ENCODE results near the gene PXMP4.

DNA sequence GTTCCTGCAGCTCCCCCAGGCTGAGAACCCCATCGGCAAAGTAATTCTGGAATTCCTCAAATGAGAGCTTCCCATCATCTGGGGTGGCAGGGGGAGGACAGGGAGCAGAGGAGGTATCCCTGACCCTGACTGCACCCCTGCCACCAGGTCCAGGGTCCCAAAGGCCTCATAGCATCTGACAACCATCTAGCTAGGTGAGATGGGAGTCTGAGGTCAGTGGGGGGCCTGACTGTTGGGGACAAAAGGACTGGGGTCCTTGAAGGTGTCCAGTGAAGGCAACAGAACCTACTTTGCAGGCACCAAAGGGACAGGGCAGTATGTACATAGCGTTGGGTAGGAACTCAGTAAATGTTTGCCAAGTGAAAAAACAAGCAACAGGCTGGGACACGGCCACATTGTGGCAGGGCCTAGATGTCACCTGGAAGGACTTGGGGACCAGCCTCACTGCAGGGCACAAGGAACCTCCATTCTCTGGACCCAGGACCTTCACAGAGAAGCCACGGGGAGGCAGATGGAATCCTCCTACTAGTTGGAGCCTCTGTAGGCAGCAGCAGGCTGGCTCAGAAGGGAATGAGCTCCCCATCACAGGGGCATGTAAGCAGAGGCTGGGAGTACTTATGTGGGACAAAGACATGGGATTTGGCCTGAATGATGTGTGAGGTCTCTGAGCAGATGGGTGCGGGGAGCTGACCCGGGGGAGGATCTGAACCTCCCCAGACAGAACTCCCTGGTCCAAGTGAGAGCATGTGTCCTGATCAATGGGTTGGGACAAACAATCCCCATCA, 49.2 kb downstream of the PXMP4 start:
- no peak for TF ChIP-seq EZH2 (IDR thresholded peaks at IDR 0.05; ENCODE audit: borderline replicate concordance, low read depth, low read length, poor library complexity, severe bottlenecking)
- TF ChIP-seq, protein P1, sequence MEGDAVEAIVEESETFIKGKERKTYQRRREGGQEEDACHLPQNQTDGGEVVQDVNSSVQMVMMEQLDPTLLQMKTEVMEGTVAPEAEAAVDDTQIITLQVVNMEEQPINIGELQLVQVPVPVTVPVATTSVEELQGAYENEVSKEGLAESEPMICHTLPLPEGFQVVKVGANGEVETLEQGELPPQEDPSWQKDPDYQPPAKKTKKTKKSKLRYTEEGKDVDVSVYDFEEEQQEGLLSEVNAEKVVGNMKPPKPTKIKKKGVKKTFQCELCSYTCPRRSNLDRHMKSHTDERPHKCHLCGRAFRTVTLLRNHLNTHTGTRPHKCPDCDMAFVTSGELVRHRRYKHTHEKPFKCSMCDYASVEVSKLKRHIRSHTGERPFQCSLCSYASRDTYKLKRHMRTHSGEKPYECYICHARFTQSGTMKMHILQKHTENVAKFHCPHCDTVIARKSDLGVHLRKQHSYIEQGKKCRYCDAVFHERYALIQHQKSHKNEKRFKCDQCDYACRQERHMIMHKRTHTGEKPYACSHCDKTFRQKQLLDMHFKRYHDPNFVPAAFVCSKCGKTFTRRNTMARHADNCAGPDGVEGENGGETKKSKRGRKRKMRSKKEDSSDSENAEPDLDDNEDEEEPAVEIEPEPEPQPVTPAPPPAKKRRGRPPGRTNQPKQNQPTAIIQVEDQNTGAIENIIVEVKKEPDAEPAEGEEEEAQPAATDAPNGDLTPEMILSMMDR (conservative IDR thresholded peaks at IDR 0.05; ENCODE audit: low read depth, low read length) = no peak

Data from A673 (cell line).